ENCODE results near the gene ZPR1. TPM values are rescaled to one million over a fixed set of nuclear protein-coding genes. Genes with fewer than 3 reads are reported as not detected.

ZPR1 gene
- total and polyA plus RNA-seq, 2 donors (not counting 1 experiment from before 2014, with no cell fraction given): 17.9 to 63.1 TPM

GRCh38 chr11:116773203-116774097 is 14.4 kb downstream of the ZPR1 start:
- Mint-ChIP-seq H3K9me3 (ENCODE audit: insufficient read depth) (no peaks in the 10 kb centered on the region), H3K27me3 (no peaks in the 10 kb centered on the region), H3K4me1 (peaks cover 34% of the 10 kb centered on the region), H3K4me3 (peak overlapping the region; percentile 93), H3K27ac (peak overlapping the region; percentile 93)
- H4K20me1 ChIP-seq (ENCODE audit: control insufficient read depth, insufficient read depth, low read length, poor library complexity, severe bottlenecking): peaks cover 4% of the 10 kb centered on the region
- H2AFZ ChIP-seq (ENCODE audit: insufficient read depth, low read depth, low read length, poor library complexity, severe bottlenecking): peak overlapping the region; percentile 100
- H3K9ac ChIP-seq (ENCODE audit: low read length): peak overlapping the region; percentile 99
- H3K79me2 ChIP-seq (ENCODE audit: control insufficient read depth, insufficient read depth, low read length): peaks cover 29% of the 10 kb centered on the region
- peak overlapping the region; percentile 90 for H3K4me2 ChIP-seq (replicated peaks; ENCODE audit: low read depth, low read length, poor library complexity, severe bottlenecking)
- POLR2A ChIA-PET: interaction anchor here (1.0 to 3.5 kb wide), 5 partner anchors 14 to 405 kb away, joined by 3 to 11 read pairs (median 3); partner anchors contain the start of genes PAFAH1B2, SIDT2 and ZPR1
- peaks cover 23 to 28% of the 10 kb centered on the region in 2 donors for H3K4me1 ChIP-seq (ENCODE audit: control insufficient read depth in 2 of 2, insufficient read depth in 2 of 2, low read length in 2 of 2)
- ATAC-seq (ENCODE audit: low read depth) (peak; percentile 55), DNase-seq (peak; percentile 51)
- CTCF ChIA-PET: interaction anchor here (1.0 to 2.6 kb wide), 4 partner anchors 14 to 454 kb away, joined by 4 to 10 read pairs (median 4); partner anchors contain the start of gene APOA5
- peak overlapping the region; percentile 71 to 99 (median 95) for H3K4me3 ChIP-seq (ENCODE audit: control extremely low read depth in 1 of 5, extremely low read depth in 1 of 5, insufficient read depth in 1 of 5, low read depth in 2 of 5, low read length in 4 of 5)
- TF ChIP-seq, protein P1, sequence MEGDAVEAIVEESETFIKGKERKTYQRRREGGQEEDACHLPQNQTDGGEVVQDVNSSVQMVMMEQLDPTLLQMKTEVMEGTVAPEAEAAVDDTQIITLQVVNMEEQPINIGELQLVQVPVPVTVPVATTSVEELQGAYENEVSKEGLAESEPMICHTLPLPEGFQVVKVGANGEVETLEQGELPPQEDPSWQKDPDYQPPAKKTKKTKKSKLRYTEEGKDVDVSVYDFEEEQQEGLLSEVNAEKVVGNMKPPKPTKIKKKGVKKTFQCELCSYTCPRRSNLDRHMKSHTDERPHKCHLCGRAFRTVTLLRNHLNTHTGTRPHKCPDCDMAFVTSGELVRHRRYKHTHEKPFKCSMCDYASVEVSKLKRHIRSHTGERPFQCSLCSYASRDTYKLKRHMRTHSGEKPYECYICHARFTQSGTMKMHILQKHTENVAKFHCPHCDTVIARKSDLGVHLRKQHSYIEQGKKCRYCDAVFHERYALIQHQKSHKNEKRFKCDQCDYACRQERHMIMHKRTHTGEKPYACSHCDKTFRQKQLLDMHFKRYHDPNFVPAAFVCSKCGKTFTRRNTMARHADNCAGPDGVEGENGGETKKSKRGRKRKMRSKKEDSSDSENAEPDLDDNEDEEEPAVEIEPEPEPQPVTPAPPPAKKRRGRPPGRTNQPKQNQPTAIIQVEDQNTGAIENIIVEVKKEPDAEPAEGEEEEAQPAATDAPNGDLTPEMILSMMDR (IDR thresholded peaks at IDR 0.05): no peak
- TF ChIP-seq EZH2 (IDR thresholded peaks at IDR 0.05; ENCODE audit: borderline replicate concordance, insufficient read depth, low read depth, low read length, poor library complexity, severe bottlenecking): no peak
- H3K27me3 ChIP-seq (replicated peaks in 1 of 4; ENCODE audit: control extremely low read depth in 1 of 4, control insufficient read depth in 3 of 4, insufficient read depth in 4 of 4, low read length in 3 of 4): no peaks in the 10 kb centered on the region
- H3K27ac ChIP-seq (ENCODE audit: low read length in 2 of 2): peak overlapping the region; percentile 85 to 96
- 0% methylated on average over 10 of the region's 25 CpGs for WGBS (ENCODE audit: insufficient coverage)
- peaks cover 6 to 24% of the 10 kb centered on the region in 2 experiments for H3K36me3 ChIP-seq (replicated peaks in 1 of 2; ENCODE audit: control extremely low read depth in 1 of 2, control insufficient read depth in 1 of 2, extremely low read depth in 1 of 2, insufficient read depth in 2 of 2, low read length in 1 of 2)
- no peaks in the 10 kb centered on the region for H3K9me3 ChIP-seq (ENCODE audit: control extremely low read depth in 1 of 3, control insufficient read depth in 2 of 3, insufficient read depth in 1 of 3, low read length in 2 of 3)
- intact Hi-C loops (cut with micrococcal nuclease): loop anchor here (1.0 to 5.0 kb wide), 7 partner anchors 15 to 555 kb away; partner anchors contain the start of genes SIK3 and ZPR1
